Skeletal muscle satellite cell (primary cell): Measurements from ENCODE around the gene GSTO2.

Source experiments
- H3K27me3 ChIP-seq: 2 replicates; pipeline ENCODE4 v1.7.0; 2013; ENCODE audit warnings: low read length; ENCODE audit not compliant: control insufficient read depth, insufficient read depth
- H3K36me3 ChIP-seq: 2 replicates; pipeline ENCODE4 v1.7.0; 2013; ENCODE audit warnings: mild to moderate bottlenecking, control low read depth, low read length; ENCODE audit not compliant: insufficient read depth
- H3K4me1 ChIP-seq: 2 replicates; pipeline ENCODE4 v1.7.0; 2013; ENCODE audit warnings: low read length; ENCODE audit not compliant: control insufficient read depth, insufficient read depth
- H3K4me2 ChIP-seq: 2 replicates; pipeline ENCODE4 v1.7.0; 2013; ENCODE audit warnings: mild to moderate bottlenecking, low read length
- H3K4me3 ChIP-seq: 2 replicates; pipeline ENCODE4 v1.7.0; 2013; ENCODE audit warnings: low read length
- H3K9ac ChIP-seq: 2 replicates; pipeline ENCODE4 v1.7.0; 2013; ENCODE audit warnings: mild to moderate bottlenecking, low read depth, low read length, moderate library complexity
- H3K9me3 ChIP-seq: replicated peaks from 2 replicates; pipeline ENCODE4 v1.7.0; 2013; ENCODE audit warnings: mild to moderate bottlenecking, control low read depth, low read length

Gene GSTO2

GRCh38 chr10:104323085-104323484 is 54.1 kb downstream of the GSTO2 start:
- peaks cover 52% of the 10 kb centered on the region for H3K36me3 ChIP-seq
- peaks cover 74% of the 10 kb centered on the region for H3K4me1 ChIP-seq
- peak overlapping the region; percentile 30 for H3K9ac ChIP-seq
- H3K4me2 ChIP-seq: no peak overlapping the region
- H3K27me3 ChIP-seq: no peaks in the 10 kb centered on the region
- H3K4me3 ChIP-seq: no peak overlapping the region
- no peaks in the 10 kb centered on the region for H3K9me3 ChIP-seq

- Histone ChIP-seq H3K4me2 (no peak overlapping the region), H3K27me3 (no peaks in the 10 kb centered on the region), H3K36me3 (peaks cover 45% of the 10 kb centered on the region), H3K4me3 (no peak overlapping the region), H3K9me3 (no peaks in the 10 kb centered on the region), H3K9ac (no peak overlapping the region), H3K4me1 (peaks cover 74% of the 10 kb centered on the region)
Observed at GRCh38 chr10:104323760-104324201, 54.8 kb downstream of the GSTO2 start.

GRCh38 chr10:104324221-104324686 is 55.3 kb downstream of the GSTO2 start:
- H3K4me1 ChIP-seq: peaks cover 74% of the 10 kb centered on the region

GRCh38 chr10:104324931-104325330 is 55.9 kb downstream of the GSTO2 start:
- no peaks in the 10 kb centered on the region for H3K9me3 ChIP-seq

More at GRCh38 chr10:104324221-104324686, 55.3 kb downstream of the GSTO2 start:
- Histone ChIP-seq H3K9me3 (no peaks in the 10 kb centered on the region), H3K27me3 (no peaks in the 10 kb centered on the region), H3K4me3 (no peak overlapping the region), H3K9ac (no peak overlapping the region), H3K36me3 (peaks cover 42% of the 10 kb centered on the region), H3K4me2 (no peak overlapping the region)

GRCh38 chr10:104325436-104326435 is 56.8 kb downstream of the GSTO2 start:
- Histone ChIP-seq H3K4me1 (peaks cover 77% of the 10 kb centered on the region), H3K9me3 (no peaks in the 10 kb centered on the region), H3K36me3 (peaks cover 42% of the 10 kb centered on the region), H3K4me3 (no peak overlapping the region), H3K4me2 (no peak overlapping the region), H3K9ac (no peak overlapping the region), H3K27me3 (no peaks in the 10 kb centered on the region)

More at GRCh38 chr10:104324931-104325330, 55.9 kb downstream of the GSTO2 start:
- H3K27me3 ChIP-seq: no peaks in the 10 kb centered on the region
- no peak overlapping the region for H3K4me2 ChIP-seq
- H3K9ac ChIP-seq: no peak overlapping the region
- H3K4me3 ChIP-seq: no peak overlapping the region
- peaks cover 74% of the 10 kb centered on the region for H3K4me1 ChIP-seq
- H3K36me3 ChIP-seq: peaks cover 42% of the 10 kb centered on the region

GRCh38 chr10:104326991-104327610 is 58.1 kb downstream of the GSTO2 start:
- no peaks in the 10 kb centered on the region for H3K27me3 ChIP-seq
- no peaks in the 10 kb centered on the region for H3K9me3 ChIP-seq
- peak overlapping the region; percentile 46 for H3K4me3 ChIP-seq
- H3K4me1 ChIP-seq: peaks cover 86% of the 10 kb centered on the region
- peak overlapping the region; percentile 88 for H3K9ac ChIP-seq
- H3K36me3 ChIP-seq: peaks cover 41% of the 10 kb centered on the region
- H3K4me2 ChIP-seq: peak overlapping the region; percentile 77

- Histone ChIP-seq H3K4me1 (peaks cover 86% of the 10 kb centered on the region), H3K4me3 (peak overlapping the region; percentile 46), H3K27me3 (no peaks in the 10 kb centered on the region), H3K9me3 (no peaks in the 10 kb centered on the region), H3K4me2 (peak overlapping the region; percentile 77), H3K36me3 (peaks cover 46% of the 10 kb centered on the region), H3K9ac (peak overlapping the region; percentile 88)
Observed at GRCh38 chr10:104327745-104328645, 59.0 kb downstream of the GSTO2 start.

GRCh38 chr10:104328646-104328895 is 59.6 kb downstream of the GSTO2 start:
- H3K4me3 ChIP-seq: peak overlapping the region; percentile 46
- H3K4me2 ChIP-seq: peak overlapping the region; percentile 77
- no peaks in the 10 kb centered on the region for H3K27me3 ChIP-seq
- H3K36me3 ChIP-seq: peaks cover 50% of the 10 kb centered on the region
- no peaks in the 10 kb centered on the region for H3K9me3 ChIP-seq
- H3K4me1 ChIP-seq: peaks cover 86% of the 10 kb centered on the region
- H3K9ac ChIP-seq: peak overlapping the region; percentile 88

GRCh38 chr10:104328896-104329710 is 60.1 kb downstream of the GSTO2 start:
- H3K36me3 ChIP-seq: peaks cover 50% of the 10 kb centered on the region

GRCh38 chr10:104329735-104330134 is 60.8 kb downstream of the GSTO2 start:
- Histone ChIP-seq H3K4me1 (peaks cover 95% of the 10 kb centered on the region), H3K27me3 (no peaks in the 10 kb centered on the region), H3K4me2 (peak overlapping the region; percentile 77), H3K9ac (peak overlapping the region; percentile 88), H3K4me3 (peak overlapping the region; percentile 46), H3K36me3 (peaks cover 51% of the 10 kb centered on the region), H3K9me3 (no peaks in the 10 kb centered on the region)

More at GRCh38 chr10:104328896-104329710, 60.1 kb downstream of the GSTO2 start:
- Histone ChIP-seq H3K4me3 (peak overlapping the region; percentile 46), H3K4me1 (peaks cover 89% of the 10 kb centered on the region), H3K9ac (peak overlapping the region; percentile 88), H3K9me3 (no peaks in the 10 kb centered on the region), H3K4me2 (peak overlapping the region; percentile 77), H3K27me3 (no peaks in the 10 kb centered on the region)
